Mammary epithelial cell (primary cell): ENCODE measurements around the gene IRF2.

Experiments
- CTCF ChIP-seq, 2 donors: IDR thresholded peaks in 1 of 2; conservative IDR thresholded peaks in 1 of 2; 2 replicates each; pipeline ENCODE4 v1.5.1; 2011 to 2012; ENCODE audit warnings: inconsistent platforms in 2 of 2, low read length in 2 of 2, mild to moderate bottlenecking in 2 of 2, control low read depth in 1 of 2, low read depth in 1 of 2; ENCODE audit not compliant: insufficient read depth in 1 of 2; ENCODE audit errors: extremely low read depth in 1 of 2
- EZH2 ChIP-seq: IDR thresholded peaks from 2 replicates; pipeline ENCODE4 v1.6.1; 2012; ENCODE audit warnings: low read length, inconsistent platforms, borderline replicate concordance

- TF ChIP-seq CTCF (conservative IDR thresholded peaks at IDR 0.05 in 1 of 2, IDR thresholded peaks at IDR 0.05 in 1 of 2; ENCODE audit: extremely low read depth in 1 of 2, insufficient read depth in 1 of 2, low read depth in 1 of 2, low read length in 2 of 2) (no peak), EZH2 (no peak)
Measured at GRCh38 chr4:184470785-184471110, 3.6 kb downstream of the IRF2 start.
